ENCODE results near the gene MYH14. TPM values are rescaled to one million over a fixed set of nuclear protein-coding genes. Genes with fewer than 3 reads are reported as not detected.

The MYH14 gene
- polyA plus RNA-seq, 1 donor from 2014 or later, result not detected

Small RNA genes within 50 kb of the gene (small RNA-seq; reads per million reads assigned to genes)
- 0 reads per million in 3 experiments for gene RF00017

Other genes with a start within 250 kb of the MYH14 start
- not detected in 2 replicates for gene SIGLEC11, start 242.4 kb upstream of the MYH14 start, polyA plus RNA-seq
- gene VRK3, start 178.2 kb upstream of the MYH14 start, polyA plus RNA-seq, result 35.3 and 47.3 TPM in 2 replicates
- gene ZNF473, start 177.6 kb upstream of the MYH14 start, polyA plus RNA-seq, result 8.4 and 11.7 TPM in 2 replicates
- not detected in 2 replicates for gene IZUMO2, start 40.3 kb upstream of the MYH14 start, polyA plus RNA-seq
- gene KCNC3, start 125.8 kb downstream of the MYH14 start, polyA plus RNA-seq, result 0.97 and 1.1 TPM in 2 replicates
- 2.2 TPM in 1 of 2 replicates, not detected in the other for gene NAPSA, start 162.0 kb downstream of the MYH14 start, polyA plus RNA-seq
- 18.5 and 27.7 TPM in 2 replicates for gene NR1H2, start 172.8 kb downstream of the MYH14 start, polyA plus RNA-seq
- 13.1 and 20.2 TPM in 2 replicates for gene POLD1, start 180.7 kb downstream of the MYH14 start, polyA plus RNA-seq
- gene SPIB, start 215.3 kb downstream of the MYH14 start, polyA plus RNA-seq, result not detected in 2 replicates
- gene MYBPC2, start 229.3 kb downstream of the MYH14 start, polyA plus RNA-seq, result not detected in 2 replicates